ENCODE results near the gene TAF3.

Gene TAF3

DNA sequence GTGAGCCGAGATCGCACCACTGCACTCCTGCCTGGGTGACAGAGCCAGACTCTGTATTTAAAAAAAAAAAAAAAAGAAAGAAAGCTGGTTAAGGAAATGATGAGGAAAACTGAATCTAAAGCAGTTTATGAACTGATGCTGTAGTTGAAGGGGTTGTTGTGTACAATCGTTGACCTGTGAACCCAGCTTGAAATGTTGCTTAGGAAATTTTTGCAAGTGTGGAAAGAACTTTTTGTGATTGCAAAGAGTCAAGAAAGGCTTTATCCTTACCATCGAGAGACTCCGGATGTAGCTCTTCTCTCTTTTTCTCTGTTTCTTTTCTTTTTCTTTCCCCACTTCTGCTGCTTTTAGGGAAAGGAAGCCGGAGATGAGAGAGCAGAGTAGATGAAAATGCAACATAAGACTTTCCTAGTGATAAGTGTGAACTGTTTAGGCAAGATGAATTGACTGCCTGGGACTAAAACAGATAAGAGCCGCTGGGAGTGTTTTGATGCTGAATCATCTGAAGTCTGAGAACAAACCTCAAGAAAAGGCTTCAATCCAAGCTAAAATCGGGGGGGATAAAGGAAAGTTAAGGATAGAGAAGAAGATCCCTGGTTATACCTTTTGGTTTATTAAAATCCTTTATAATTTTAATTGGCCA, 69.0 kb downstream of the TAF3 start:
- no peak for DNase-seq

DNA sequence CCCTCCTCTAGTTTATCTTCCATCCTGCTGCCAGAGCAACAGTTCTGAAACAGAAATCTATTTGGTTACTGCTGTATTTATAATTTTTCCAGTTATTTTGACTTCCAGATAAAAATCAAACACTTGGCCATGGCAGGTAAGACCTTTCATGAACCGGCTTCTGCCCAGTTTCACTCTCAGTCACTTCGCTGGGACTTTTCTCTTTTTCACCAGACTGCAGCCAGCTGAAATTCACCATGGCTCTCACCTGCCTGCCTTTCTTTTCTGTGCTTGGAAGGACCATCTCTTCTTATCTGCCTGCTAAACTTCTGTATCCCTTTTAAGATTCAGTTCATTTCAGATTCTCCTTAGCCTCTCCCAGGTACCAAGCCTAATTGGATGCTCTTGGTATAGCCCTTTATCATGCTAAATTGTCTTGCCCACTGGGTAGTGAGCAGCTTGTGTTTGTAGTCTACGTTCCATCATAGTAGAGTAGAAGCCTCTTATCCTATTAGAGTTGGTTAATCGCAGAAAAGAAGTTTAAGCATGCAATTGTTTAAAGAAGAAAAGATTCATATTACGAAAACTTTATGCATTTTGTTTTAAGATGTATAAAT, 71.7 kb downstream of the TAF3 start:
- DNase-seq = no peak

DNA sequence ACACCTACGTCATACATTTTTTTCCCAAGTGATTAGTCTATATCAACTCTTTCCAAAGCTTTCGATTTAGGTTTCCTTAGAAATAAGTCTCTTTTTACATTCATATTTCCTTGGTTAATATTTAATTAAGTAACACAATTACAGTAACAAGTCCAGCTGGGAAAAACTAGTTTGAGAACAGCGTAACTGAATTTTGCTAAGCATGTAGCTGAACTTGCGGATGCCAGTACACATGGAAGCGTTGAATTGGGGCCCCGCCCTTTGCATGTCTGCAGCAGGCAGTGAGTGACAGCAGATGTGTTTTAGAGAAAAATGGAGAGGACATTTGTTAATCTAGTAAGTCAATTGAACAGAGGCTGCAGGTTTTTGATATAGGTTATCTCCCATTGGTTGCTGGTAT, 72.5 kb downstream of the TAF3 start:
- no peak for DNase-seq

- DNase-seq = no peak
These were observed 73.3 kb downstream of the TAF3 start for GRCh38 chr10:7891634-7892033.

- no peak for DNase-seq
These were observed 73.8 kb downstream of the TAF3 start for GRCh38 chr10:7892146-7892545.

DNA sequence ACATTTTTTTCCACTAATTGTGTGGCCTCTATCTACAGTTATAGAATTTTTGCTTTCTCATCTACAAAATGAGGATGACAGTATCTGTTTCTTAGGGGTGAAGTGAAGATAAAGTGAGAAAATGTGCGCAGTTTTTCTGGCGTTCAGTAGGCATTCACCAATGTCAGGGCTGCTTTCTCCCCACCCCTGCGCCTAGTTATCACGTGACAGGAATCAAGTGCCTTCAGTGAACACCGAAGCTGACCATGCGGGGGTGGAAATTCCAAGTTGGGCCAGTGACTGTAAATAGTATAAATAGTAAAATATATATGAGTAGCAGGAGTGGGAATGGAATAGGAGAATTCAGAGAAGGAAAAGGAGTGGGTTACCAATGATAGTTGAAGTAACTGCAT, 77.4 kb downstream of the TAF3 start:
- no peak for DNase-seq

DNA sequence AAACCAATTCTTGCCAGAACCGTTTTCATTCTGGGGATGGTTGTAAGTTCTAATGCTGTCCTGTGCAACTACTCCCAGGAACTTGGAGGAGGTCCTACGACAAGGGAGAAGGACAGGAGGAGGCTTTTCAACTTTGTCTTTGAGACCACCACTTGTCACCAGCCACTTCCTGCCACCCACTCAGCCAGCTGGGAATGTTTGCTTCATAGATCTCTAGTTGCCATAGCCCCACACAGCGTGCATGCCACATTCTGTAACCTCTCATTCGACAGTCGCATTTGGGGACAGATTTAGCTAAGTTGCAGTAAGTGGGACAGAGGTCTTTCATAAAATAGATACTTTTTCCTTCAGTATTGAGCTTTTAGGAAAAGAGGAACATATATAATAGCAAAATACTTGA, 78.0 kb downstream of the TAF3 start:
- DNase-seq = no peak

DNA sequence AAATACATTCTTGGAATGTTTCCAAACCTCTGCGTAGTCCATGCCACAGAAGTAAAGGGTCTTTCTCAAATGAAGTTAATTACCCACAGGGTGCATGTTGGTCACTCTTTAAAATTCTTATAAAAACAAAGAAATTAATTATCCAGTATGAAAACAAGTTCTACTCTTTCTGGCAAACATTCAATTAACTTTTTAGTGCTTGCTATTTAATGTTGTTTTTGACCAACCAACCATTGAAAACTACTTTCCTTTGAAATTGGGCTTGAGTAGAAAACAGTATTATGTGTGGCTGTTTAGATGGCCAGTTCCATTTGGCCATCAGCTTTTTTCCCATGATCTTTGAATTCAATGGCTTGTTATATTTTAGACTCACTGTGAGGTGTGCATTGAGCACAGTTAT, 83.0 kb downstream of the TAF3 start:
- no peak for DNase-seq

DNA sequence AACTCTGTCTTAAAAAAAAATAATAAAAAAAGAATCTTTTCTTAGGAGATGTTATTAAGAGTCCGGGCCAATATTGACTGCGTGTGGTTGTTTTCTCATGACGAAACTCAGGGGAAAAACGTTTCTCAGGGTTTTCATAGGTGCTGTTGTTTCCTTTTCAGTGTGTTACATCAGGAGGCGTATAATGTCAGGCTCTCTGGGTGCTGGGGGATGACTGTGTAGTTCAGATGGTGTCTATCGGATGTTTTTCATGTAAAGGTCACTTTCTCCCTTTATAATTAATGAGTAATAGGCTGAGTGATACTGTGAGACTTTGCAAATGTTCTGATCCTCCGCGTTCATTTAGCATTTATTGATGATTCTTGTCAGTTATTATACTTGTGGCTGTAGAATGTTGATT, 84.1 kb downstream of the TAF3 start:
- no peak for DNase-seq

DNA sequence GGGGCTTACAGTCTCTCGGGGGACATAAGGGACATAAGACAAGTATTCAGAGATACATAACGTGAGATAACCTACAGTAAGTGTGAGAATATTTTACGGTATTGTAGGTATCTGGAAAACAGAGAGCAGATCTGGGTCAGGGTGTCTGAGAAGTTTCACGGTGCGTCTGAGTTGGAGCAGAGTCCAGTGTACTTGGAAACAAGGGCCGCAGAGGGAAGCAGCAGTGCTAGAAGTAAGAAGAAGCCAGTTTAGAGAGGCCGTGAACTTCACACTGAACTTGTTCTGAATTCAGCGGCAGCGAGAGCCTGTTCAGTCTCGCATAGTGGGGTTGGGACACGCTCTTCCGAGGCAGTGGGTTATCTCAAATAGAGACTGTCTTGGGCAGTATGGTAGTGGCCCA, 85.5 kb downstream of the TAF3 start:
- DNase-seq = no peak

- no peak for DNase-seq
These were observed 87.8 kb downstream of the TAF3 start for GRCh38 chr10:7906128-7906527.

DNA sequence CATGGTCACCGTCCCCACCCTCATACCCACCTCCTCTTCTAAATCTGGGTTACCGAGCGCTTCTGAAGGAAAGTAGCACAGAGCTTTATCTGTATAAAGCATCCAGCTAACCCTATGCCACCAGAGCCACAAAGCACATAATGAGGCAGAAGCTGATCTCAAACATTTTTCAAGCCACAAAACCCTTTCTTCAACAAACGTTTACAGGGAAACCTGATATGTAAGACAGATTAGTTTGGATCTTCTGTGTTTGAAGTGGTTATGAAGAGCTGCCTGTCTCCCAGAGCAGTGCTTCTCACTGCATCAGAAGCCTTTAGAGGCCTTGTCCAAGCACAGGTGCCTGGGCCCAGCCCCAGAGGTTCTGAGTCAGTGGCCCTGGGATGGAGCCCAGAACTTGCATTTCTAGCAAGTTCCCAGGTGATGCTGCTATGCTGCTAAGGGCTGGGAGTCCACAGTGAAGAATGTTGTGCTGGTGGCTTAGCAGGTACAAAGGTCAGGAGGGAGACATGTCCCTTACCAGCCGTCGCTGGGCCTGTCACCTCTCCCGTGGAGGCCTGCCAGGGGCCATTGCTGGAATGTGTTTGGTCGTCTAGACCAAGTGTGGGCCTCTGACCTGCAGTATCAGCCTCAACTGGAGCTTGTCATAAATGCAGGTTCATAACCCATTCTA, 90.4 kb downstream of the TAF3 start:
- DNase-seq = peak in 1 of 3 experiments; percentile 45

DNA sequence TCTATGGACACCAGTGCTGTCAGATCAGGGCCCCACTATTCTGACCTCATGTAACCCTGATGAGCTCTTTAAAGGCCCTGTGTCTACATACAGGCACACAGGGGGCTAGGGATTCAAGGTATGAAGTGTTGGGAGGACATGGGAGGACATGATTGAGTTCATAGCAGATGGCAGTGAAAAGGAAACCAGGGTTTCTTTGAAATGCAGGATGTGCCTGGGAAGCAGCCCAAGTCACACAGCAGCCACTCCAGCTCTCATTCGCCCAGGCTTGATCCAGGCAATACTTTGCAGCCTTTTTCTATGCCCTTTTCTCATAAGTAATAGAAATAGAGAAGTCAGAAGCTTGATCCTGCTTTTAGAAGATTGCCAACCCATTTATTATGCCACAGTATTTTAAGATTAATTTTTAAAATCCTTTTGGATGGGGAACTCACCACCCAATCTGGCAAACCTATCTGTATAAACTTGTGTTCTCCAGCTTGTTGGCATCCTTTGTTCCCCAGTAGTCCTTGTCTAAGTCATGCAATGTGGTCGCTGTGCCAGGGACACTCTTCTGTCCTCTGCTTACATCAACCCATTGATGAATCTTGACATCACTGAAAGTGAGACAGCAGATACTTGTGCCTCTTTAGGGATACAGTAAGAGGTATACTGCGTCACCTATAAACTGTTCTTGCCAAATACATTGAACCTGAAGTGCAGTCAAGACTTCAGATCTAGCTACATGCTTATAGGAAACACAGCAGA, 95.0 kb downstream of the TAF3 start:
- DNase-seq = no peak

DNA sequence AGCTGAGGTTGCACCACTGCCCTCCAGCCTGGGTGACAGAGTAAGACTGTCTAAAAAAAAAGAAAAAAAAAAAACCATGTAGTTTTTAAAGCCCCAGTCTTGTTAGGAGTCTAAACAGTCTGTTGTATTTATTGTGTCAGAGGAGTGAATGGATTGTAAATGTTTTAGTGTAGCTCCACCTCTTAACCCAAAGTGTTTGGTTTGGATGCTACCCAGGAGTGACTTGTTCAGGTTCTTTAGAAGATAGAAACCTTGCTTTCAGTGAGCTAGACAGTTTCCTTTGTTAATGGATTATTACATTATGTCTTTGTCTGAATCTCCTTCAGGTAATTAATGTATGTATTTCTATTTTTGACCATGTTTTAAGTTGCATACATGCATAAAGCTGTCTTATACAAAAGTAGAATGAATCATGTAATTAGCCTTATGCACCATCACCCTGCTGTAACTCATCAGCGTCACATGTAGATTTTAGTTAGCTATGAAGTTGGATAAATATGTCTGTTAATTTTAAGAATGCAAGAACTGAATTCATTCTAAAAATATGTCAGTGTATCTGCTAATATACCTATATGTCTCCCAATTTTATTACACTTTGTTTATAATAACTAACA, 97.7 kb downstream of the TAF3 start:
- peak in 1 of 3 experiments; percentile 1 for DNase-seq

DNA sequence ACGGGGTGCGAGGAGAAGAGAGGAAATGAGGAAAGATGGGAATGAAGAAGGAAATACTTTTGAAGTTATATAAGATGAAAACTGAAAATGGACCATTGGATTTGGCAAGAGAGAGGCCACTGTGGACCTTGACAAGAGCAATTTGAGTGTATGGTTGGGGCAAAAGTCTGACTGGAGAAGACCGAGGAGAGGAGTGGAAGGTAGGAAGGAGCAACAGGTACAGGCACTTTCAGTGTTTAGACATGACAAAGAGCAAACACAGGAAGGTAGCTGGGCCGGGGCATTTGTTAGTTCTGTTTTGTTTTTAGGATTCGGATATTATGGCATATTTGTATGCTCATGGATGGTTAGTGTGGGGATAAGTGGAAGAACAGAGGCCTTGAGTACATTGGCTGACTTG, 99.4 kb downstream of the TAF3 start:
- no peak for DNase-seq

DNA sequence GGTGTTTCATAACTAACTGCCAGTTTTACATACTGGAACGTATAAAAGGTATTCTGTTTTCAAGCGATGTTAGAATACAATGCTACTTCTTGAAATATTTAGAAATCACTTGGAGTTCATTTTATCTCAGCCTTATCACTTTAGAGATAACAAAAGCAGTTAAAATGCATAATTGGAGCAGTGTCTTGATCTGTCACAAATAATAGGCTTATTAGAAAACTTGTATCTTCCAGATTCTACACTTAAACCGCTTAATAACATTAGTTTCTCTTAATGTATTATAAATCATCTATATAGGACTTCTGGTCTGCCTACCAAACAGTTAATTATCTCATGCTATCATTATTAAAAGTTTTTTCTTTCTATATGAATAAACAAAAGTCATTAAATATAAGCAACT, 104.4 kb downstream of the TAF3 start:
- no peak for DNase-seq

- no peak for DNase-seq
These were observed 110.2 kb downstream of the TAF3 start for GRCh38 chr10:7928536-7928935.

DNA sequence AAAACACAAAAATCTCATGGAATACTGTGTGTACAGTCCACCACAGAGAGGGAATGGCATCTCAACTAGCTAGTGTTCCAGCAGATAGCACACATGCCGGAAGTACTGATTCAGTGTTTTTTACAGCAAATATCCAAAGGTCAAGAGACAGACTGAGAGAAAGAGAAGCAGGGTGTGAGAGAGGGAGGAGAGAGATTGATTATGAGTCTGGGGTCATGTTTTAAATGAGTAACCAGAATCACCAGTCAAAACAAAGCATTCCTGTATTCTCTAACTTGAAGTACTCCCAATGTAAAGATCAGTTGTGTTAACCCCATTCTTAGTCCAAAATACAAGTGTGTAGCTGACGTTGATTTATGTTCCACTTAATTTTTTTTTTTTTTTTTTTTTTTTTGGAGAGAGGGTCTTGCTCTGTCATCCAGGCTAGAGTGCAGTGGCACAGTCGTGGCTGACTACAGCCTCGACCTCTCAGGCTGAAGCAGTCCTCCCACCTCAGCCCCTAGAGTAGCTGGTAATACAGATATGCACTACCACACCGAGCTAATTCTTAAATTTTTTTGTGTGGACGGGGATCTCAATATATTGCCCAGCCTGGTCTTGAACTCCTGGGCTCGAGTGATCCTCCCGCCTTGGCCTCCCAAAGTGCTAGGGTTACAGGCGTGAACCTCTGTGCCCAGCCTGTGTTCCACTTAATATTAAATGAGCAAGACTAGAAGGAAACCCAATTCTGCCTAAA, 114.2 kb downstream of the TAF3 start:
- DNase-seq = no peak

GRCh38 chr10:7933262-7933661, 115.0 kb downstream of the TAF3 start:
- DNase-seq = no peak

GRCh38 chr10:7933757-7934156, 115.5 kb downstream of the TAF3 start:
- no peak for DNase-seq

DNA sequence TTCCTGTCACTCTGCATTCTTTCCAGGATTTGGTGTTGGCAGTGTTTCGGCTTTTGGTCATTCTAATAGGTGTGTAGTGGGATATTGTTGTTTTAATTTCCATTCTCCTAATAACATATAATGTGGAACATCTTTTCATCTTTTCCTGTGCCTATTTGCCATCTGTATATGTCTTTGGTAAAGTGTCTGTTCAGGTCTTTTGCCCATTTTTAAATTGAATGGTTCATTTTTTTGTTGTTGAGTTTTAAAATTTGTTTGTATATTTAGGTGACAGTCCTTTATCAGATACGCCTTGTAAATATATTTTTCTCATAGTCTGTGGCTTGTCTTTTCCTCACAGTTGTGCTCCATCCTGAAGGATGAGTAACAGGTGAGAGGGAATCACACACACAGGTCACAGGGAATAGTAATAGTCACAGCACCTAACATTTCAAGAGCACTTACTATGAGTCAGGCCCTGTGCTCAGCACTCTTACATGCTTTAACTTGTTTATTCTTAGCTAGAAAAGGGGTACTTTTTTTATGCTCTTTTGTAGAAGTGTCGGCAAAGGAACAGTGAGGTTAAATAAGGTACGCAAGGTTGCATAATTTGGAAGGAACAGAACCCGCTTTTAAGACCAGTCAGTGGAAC, 119.1 kb downstream of the TAF3 start:
- no peak for DNase-seq

DNA sequence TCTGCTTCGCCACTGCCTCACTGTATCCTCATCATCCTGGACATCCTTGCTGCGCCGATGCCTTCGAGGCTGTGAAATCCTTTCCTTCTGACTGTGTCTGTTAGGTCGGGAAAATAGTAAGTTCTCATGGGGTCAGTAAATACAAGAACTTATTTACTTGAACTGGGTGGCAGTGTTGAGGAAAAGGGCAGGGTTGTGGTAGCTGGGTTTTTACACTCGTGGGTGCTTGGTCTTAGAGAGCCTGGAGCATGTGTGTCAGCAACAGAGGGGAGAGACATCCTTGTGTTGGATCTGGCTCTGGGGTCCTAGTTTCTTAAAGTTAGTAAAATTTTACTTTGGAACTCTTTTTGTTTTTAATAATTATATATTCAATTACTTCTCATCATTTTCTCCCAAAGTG, 123.3 kb downstream of the TAF3 start:
- no peak for DNase-seq

All from NCI-H1417 (cell line).